ENCODE measurements around the gene RUVBL2. TPM values are rescaled to one million over a fixed set of nuclear protein-coding genes. Genes with fewer than 3 reads are reported as not detected.

Gene RUVBL2
- polyA plus RNA-seq, 1 experiment = 221 TPM

GRCh38 chr19:48963371-48964204 lies 30.1 kb upstream of the RUVBL2 start:
- no peak for TF ChIP-seq CTCF (IDR thresholded peaks at IDR 0.05; ENCODE audit: insufficient read depth, low read depth, low read length)
- Histone ChIP-seq H3K36me3 (ENCODE audit: control insufficient read depth, insufficient read depth, low read length) (peaks cover 22% of the 10 kb centered on the region), H3K27me3 (ENCODE audit: control insufficient read depth, insufficient read depth, low read length) (no peaks in the 10 kb centered on the region), H3K4me3 (ENCODE audit: low read depth, low read length) (peak overlapping the region; percentile 4; the same call in 1 of the 2 replicates)
- ChIA-PET CTCF (interaction anchor here (0.7 to 1.5 kb wide), 5 partner anchors 29 to 168 kb away, joined by 3 to 5 read pairs (median 3); partner anchors contain the start of genes GYS1, NUCB1 and RUVBL2), POLR2A (interaction anchor here (0.6 to 1.0 kb wide), 3 partner anchors 8 to 90 kb away, joined by 4 to 5 read pairs (median 4); no protein-coding TSS in a partner anchor)
- no peak for DNase-seq (ENCODE audit: low read depth)

GRCh38 chr19:48964205-48965039 lies 29.3 kb upstream of the RUVBL2 start:
- POLR2A ChIA-PET = interaction anchor here (0.6 to 1.0 kb wide), 3 partner anchors 9 to 91 kb away, joined by 4 to 5 read pairs (median 4); no protein-coding TSS in a partner anchor
- no peaks in the 10 kb centered on the region for H3K27me3 ChIP-seq (ENCODE audit: control insufficient read depth, insufficient read depth, low read length)
- CTCF ChIA-PET = interaction anchor here (0.7 to 1.5 kb wide), 5 partner anchors 28 to 169 kb away, joined by 3 to 5 read pairs (median 3); partner anchors contain the start of genes GYS1, NUCB1 and RUVBL2
- TF ChIP-seq CTCF (IDR thresholded peaks at IDR 0.05; ENCODE audit: insufficient read depth, low read depth, low read length) = no peak
- DNase-seq (ENCODE audit: low read depth) = no peak
- peak overlapping the region; percentile 4; the same call in 1 of the 2 replicates for H3K4me3 ChIP-seq (ENCODE audit: low read depth, low read length)
- peaks cover 27% of the 10 kb centered on the region for H3K36me3 ChIP-seq (ENCODE audit: control insufficient read depth, insufficient read depth, low read length)

DNA sequence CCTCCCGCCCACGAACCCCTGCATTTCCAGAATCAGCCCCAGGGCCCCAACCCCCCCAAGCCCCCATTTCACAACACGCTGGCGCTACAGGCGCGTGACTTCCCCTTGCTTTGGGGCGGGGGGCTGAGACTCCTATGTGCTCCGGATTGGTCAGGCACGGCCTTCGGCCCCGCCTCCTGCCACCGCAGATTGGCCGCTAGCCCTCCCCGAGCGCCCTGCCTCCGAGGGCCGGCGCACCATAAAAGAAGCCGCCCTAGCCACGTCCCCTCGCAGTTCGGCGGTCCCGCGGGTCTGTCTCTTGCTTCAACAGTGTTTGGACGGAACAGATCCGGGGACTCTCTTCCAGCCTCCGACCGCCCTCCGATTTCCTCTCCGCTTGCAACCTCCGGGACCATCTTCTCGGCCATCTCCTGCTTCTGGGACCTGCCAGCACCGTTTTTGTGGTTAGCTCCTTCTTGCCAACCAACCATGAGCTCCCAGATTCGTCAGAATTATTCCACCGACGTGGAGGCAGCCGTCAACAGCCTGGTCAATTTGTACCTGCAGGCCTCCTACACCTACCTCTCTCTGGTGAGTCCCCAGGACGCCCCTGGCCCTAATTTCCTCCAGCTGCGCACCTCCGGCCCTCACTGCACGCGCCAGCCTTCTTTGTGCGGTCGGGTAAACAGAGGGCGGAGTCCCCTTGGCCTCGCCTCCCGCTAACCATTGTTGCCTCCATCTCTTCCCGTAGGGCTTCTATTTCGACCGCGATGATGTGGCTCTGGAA lies 28.5 kb upstream of the RUVBL2 start, which contains the start of gene FTL:
TSS of gene FTL (plus strand) at position 270 of the 766 bp plus-strand sequence. CDS start at position 469, 199 bp downstream.
- H3K36me3 ChIP-seq (ENCODE audit: control insufficient read depth, insufficient read depth, low read length) = peaks cover 32% of the 10 kb centered on the region
- no peak for TF ChIP-seq CTCF (IDR thresholded peaks at IDR 0.05; ENCODE audit: insufficient read depth, low read depth, low read length)
- ChIA-PET CTCF (interaction anchor here (1.3 to 3.9 kb wide), 2 partner anchors 15 to 122 kb away, joined by 3 to 18 read pairs; no protein-coding TSS in a partner anchor), POLR2A (no interaction called here)
- peak within 1 kb of the TSS; percentile 78 for H3K4me3 ChIP-seq (ENCODE audit: low read depth, low read length)
- no peaks in the 10 kb centered on the region for H3K27me3 ChIP-seq (ENCODE audit: control insufficient read depth, insufficient read depth, low read length)
- peak; percentile 75 for DNase-seq (ENCODE audit: low read depth)

GRCh38 chr19:48965806-48966540 lies 27.7 kb upstream of the RUVBL2 start:
- Histone ChIP-seq H3K36me3 (ENCODE audit: control insufficient read depth, insufficient read depth, low read length) (peaks cover 33% of the 10 kb centered on the region), H3K4me3 (ENCODE audit: low read depth, low read length) (peak overlapping the region; percentile 78), H3K27me3 (ENCODE audit: control insufficient read depth, insufficient read depth, low read length) (no peaks in the 10 kb centered on the region)
- CTCF ChIA-PET = interaction anchor here (1.3 to 3.9 kb wide), 4 partner anchors 10 to 178 kb away, joined by 3 to 18 read pairs (median 10); no protein-coding TSS in a partner anchor
- no peak for TF ChIP-seq CTCF (IDR thresholded peaks at IDR 0.05; ENCODE audit: insufficient read depth, low read depth, low read length)
- POLR2A ChIA-PET = no interaction called here
- no peak for DNase-seq (ENCODE audit: low read depth)

Data from BJ (cell line).